Parathyroid adenoma (tissue), 2 donors: ENCODE measurements around the gene LMTK3.
A peak's percentile ranks its signal among the peaks of the same experiment; 100 is the strongest.

Source experiments
- H2AFZ ChIP-seq: fragments of 300-600 bp; sonication (generic); one replicate; pipeline ENCODE4 v1.7.0; 2017; ENCODE audit warnings: antibody characterized with exemption, mild to moderate bottlenecking
- H3K27ac ChIP-seq: fragments of 300-600 bp; sonication (generic); one replicate; pipeline ENCODE4 v1.7.0; 2017
- H3K27me3 ChIP-seq: fragments of 300-600 bp; sonication (generic); one replicate; pipeline ENCODE4 v1.7.0; 2017; ENCODE audit warnings: low read length; ENCODE audit not compliant: control insufficient read depth, insufficient read depth
- H3K36me3 ChIP-seq: fragments of 300-600 bp; sonication (generic); one replicate; pipeline ENCODE4 v1.7.0; 2017; ENCODE audit warnings: low read length; ENCODE audit not compliant: control insufficient read depth, insufficient read depth
- H3K4me1 ChIP-seq: fragments of 300-600 bp; sonication (generic); one replicate; pipeline ENCODE4 v1.7.0; 2017; ENCODE audit warnings: control low read depth
- H3K4me2 ChIP-seq: fragments of 300-600 bp; sonication (generic); one replicate; pipeline ENCODE4 v1.7.0; 2017; ENCODE audit warnings: low read length
- H3K4me3 ChIP-seq: fragments of 300-600 bp; sonication (generic); one replicate; pipeline ENCODE4 v1.7.0; 2017; ENCODE audit warnings: low read depth, low read length
- H3K79me2 ChIP-seq: fragments of 300-600 bp; sonication (generic); one replicate; pipeline ENCODE4 v1.7.0; 2017; ENCODE audit warnings: control low read depth
- H3K9ac ChIP-seq: fragments of 300-600 bp; sonication (generic); one replicate; pipeline ENCODE4 v1.7.0; 2017; ENCODE audit warnings: mild to moderate bottlenecking
- H3K9me3 ChIP-seq: fragments of 300-600 bp; sonication (generic); one replicate; pipeline ENCODE4 v1.7.0; 2017; ENCODE audit warnings: low read length; ENCODE audit not compliant: control insufficient read depth
- TF ChIP-seq, protein P1 (sequence below): fragments of 300-600 bp; sonication (generic); IDR thresholded peaks from one replicate; pipeline ENCODE4 v1.7.0; 2017; ENCODE audit warnings: antibody characterized with exemption, mild to moderate bottlenecking
- donor health status: primary hyperparathyroidism.

Gene LMTK3

DNA sequence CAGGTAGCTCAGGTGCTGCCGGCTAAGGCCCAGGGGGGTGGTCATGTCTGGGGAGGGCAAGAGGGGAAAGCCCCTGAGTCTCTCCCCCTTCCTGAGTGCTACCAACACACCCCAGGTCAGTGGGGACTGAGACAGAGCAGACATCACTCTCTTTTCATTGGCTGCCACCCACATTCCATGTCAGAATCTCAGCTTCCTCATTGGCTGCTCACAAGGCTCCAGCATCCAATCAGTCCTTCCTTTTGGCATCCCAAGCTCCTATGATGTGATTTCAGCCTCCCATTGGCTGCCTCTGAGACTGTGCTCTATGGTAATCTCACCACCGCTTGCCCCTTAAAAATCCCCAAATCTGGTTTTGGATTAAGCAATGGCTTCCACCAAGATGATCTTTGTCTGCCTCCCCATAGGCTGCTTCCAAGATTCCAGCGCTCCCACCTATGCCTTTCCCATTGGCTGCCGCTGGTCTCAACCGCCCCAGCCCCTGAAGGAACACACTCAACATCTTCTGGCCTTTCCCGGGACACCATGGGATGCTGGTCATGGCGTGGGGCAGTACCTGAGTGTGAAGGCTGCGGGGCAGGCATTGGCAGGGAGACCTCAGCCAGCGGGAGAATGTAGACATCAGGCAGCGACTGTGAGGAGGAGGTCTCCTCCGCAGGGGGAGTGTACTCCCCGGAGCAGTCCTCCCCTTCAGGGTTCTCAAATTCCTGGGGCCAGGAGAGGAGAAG lies 2.0 kb downstream of the LMTK3 start:
- TF ChIP-seq, protein P1, sequence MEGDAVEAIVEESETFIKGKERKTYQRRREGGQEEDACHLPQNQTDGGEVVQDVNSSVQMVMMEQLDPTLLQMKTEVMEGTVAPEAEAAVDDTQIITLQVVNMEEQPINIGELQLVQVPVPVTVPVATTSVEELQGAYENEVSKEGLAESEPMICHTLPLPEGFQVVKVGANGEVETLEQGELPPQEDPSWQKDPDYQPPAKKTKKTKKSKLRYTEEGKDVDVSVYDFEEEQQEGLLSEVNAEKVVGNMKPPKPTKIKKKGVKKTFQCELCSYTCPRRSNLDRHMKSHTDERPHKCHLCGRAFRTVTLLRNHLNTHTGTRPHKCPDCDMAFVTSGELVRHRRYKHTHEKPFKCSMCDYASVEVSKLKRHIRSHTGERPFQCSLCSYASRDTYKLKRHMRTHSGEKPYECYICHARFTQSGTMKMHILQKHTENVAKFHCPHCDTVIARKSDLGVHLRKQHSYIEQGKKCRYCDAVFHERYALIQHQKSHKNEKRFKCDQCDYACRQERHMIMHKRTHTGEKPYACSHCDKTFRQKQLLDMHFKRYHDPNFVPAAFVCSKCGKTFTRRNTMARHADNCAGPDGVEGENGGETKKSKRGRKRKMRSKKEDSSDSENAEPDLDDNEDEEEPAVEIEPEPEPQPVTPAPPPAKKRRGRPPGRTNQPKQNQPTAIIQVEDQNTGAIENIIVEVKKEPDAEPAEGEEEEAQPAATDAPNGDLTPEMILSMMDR: no peak
- no peak overlapping the region for H3K9ac ChIP-seq

DNA sequence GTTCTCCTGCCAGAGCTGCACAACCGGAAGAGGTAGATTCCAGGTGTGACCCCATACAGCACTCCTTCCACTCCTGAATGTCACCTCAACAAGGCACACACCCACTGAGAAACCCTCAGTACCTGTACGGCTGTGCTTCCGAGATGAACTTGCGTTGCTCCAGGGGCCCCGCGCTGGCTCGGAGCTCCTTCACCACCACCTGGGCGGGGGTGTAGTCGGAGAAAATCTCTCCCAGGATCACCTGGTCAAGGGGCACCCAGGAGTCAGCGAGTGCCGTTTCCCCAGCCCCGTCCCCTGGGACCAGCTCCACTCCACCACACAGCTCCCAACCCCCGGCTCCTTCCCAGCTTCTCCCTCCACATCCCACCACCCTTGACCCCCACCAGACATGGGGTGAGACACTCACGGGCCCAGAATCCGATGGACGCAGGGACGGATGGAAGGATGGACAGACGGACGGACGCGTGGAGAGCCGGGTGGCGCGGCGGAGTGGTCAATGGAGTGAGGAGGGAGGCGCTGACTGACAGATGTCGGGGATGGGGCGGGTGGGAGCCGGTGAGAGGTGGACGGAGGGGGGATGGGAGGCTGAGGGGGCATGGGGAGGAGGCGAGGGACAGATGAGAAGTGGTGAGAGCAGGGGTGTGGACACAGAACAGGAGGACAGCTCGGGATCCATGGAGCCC lies 2.8 kb downstream of the LMTK3 start:
- no peak overlapping the region for H3K4me2 ChIP-seq
- no peaks in the 10 kb centered on the region for H3K36me3 ChIP-seq
- H3K4me3 ChIP-seq: no peak overlapping the region
- no peaks in the 10 kb centered on the region for H3K79me2 ChIP-seq
- no peak overlapping the region for H3K27ac ChIP-seq
- no peaks in the 10 kb centered on the region for H3K9me3 ChIP-seq
- H3K9ac ChIP-seq: no peak overlapping the region
- no peak overlapping the region for H2AFZ ChIP-seq
- peaks cover 11% of the 10 kb centered on the region for H3K4me1 ChIP-seq
- TF ChIP-seq, protein P1: no peak
- H3K27me3 ChIP-seq: no peaks in the 10 kb centered on the region

More for the DNA sequence above, 2.0 kb downstream of the LMTK3 start:
- no peaks in the 10 kb centered on the region for H3K36me3 ChIP-seq
- no peak overlapping the region for H3K4me2 ChIP-seq
- no peaks in the 10 kb centered on the region for H3K27me3 ChIP-seq
- H3K9me3 ChIP-seq: no peaks in the 10 kb centered on the region
- no peaks in the 10 kb centered on the region for H3K79me2 ChIP-seq
- no peak overlapping the region for H2AFZ ChIP-seq
- H3K4me3 ChIP-seq: no peak overlapping the region
- H3K4me1 ChIP-seq: peaks cover 11% of the 10 kb centered on the region
- no peak overlapping the region for H3K27ac ChIP-seq

DNA sequence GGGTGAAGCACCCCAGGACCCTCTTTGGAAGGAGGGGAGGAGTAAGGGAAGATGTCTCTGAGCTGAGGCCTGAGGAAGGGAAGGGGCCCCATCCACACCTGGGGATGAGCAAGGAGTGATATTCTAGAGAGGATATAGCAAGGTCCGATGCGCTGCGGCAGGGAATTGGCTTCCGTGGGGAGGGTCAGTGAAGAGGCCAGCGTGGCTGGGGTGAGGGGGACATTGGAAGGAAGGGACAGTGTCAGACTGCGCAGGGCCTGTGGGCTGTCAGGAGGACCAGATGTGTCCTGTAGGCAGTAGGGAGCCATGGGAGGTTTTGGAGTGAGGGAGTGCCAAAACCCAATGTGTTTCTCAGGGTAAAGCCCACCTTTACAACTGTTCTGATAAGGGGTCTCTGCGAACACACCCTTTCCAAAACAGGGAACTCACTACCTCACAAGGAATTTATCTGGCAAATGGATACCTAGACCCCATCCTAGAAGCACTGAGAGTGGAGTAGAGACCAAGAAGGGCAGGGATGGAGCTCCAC lies 3.7 kb downstream of the LMTK3 start:
- H3K4me1 ChIP-seq: peaks cover 11% of the 10 kb centered on the region
- H3K27me3 ChIP-seq: no peaks in the 10 kb centered on the region
- H3K79me2 ChIP-seq: no peaks in the 10 kb centered on the region
- H3K4me2 ChIP-seq: no peak overlapping the region
- no peaks in the 10 kb centered on the region for H3K36me3 ChIP-seq
- no peak overlapping the region for H3K9ac ChIP-seq
- TF ChIP-seq, protein P1: no peak
- H2AFZ ChIP-seq: no peak overlapping the region
- H3K27ac ChIP-seq: no peak overlapping the region
- no peak overlapping the region for H3K4me3 ChIP-seq
- H3K9me3 ChIP-seq: no peaks in the 10 kb centered on the region

DNA sequence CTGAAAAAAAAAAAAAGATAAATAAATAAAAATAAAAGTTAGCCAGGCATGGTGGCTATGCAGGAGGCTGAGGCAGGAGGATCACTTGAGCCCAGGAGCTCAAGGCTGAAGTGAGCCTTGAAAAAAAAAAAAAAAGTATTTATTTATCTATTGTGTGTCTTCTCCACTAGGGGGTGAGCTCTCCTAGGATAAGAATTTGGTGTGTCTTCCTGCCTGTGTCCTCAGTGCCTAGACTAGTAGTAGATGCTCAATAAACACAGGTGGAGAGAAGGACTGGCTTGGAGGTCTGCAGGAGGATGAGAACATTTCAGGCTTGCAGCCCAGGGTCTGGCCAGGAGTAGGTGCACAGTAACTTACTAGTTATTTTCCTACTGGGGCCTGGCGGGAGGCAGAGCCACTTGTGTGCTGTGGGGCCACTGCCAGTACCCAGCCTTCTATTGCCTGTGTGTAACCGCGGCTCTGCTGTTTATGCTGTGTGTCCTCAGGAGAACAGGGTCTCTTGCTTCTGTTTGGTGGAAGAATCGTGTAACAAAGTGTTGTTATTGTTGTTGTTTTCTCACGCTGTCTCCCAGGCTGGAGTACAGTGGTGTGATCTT lies 5.4 kb downstream of the LMTK3 start:
- no peaks in the 10 kb centered on the region for H3K27me3 ChIP-seq
- no peaks in the 10 kb centered on the region for H3K9me3 ChIP-seq
- no peak overlapping the region for H3K9ac ChIP-seq
- no peak overlapping the region for H3K4me3 ChIP-seq
- no peaks in the 10 kb centered on the region for H3K79me2 ChIP-seq
- no peak overlapping the region for H3K27ac ChIP-seq
- H3K4me2 ChIP-seq: no peak overlapping the region
- no peaks in the 10 kb centered on the region for H3K36me3 ChIP-seq
- H3K4me1 ChIP-seq: peaks cover 5% of the 10 kb centered on the region
- no peak overlapping the region for H2AFZ ChIP-seq
- TF ChIP-seq, protein P1: peak; percentile 68
